A204.1 (cell line): ENCODE data around the gene CUEDC1.

ENCODE experiments used
- FAIRE-seq: peaks from 2 replicates; lab custom pipeline; 2012; peaks lifted over from hg19 to GRCh38; lab: Jason Lieb, UNC

The CUEDC1 gene

DNA sequence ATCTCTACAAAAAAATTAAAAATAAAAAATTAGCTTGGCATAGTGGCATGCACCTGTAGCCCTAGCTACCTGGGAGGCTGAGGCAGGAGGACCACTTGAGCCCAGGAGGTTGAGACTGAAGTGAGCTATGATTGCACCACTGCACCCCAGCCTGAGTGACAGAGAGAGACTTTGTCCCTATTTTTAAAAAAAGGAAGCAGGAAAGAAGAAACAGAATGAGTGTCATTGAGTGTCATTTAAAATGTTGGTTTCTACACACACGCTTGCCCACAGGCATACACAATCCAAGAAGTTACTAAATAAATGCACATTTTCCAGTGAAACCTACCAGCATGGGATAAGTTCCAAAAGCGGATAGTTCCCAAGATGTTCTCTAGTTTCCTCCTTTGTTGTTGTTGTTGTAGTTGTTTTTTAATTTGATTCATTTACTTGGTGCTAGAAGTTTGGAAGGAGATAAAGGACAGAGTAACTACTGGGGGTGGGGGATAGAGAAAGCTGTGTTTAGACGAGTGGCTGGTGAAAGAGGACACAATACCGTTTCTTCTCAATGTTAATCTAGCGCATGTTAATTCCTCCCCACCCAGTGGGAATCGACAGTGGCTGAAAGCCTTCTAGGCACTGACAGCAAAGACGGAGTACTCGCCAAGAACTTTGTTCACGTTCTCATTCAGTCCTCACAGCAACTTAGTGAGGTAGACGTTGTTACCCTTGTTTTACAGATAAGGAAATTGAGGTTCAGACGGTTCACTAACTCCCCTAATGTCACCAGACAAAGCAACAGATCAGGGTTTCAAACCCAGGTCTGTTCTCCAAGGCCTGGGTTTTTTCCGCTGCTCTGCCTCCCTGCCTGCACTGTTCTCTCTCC is 122.7 kb downstream of the CUEDC1 start:
- no peak for FAIRE-seq

DNA sequence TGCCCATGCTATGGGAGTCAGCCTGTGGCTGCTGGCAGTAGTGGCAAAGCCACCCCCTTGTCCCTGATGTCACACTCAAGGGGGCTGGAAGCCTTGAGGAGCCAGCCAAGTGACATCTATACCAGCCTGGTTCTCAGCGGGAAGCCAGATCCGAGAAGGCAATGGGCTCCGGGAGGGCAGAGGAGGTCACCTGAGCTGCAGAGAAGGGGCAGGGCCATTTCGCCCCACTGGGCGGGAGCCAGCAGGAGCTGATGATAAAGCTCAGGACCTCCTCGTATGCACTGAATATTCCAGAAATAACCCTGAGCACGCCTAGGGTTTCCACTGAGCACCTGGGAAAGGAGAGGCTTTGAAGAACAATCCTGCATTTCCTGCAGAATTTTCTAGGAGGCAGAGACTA is 124.3 kb downstream of the CUEDC1 start:
- no peak for FAIRE-seq

DNA sequence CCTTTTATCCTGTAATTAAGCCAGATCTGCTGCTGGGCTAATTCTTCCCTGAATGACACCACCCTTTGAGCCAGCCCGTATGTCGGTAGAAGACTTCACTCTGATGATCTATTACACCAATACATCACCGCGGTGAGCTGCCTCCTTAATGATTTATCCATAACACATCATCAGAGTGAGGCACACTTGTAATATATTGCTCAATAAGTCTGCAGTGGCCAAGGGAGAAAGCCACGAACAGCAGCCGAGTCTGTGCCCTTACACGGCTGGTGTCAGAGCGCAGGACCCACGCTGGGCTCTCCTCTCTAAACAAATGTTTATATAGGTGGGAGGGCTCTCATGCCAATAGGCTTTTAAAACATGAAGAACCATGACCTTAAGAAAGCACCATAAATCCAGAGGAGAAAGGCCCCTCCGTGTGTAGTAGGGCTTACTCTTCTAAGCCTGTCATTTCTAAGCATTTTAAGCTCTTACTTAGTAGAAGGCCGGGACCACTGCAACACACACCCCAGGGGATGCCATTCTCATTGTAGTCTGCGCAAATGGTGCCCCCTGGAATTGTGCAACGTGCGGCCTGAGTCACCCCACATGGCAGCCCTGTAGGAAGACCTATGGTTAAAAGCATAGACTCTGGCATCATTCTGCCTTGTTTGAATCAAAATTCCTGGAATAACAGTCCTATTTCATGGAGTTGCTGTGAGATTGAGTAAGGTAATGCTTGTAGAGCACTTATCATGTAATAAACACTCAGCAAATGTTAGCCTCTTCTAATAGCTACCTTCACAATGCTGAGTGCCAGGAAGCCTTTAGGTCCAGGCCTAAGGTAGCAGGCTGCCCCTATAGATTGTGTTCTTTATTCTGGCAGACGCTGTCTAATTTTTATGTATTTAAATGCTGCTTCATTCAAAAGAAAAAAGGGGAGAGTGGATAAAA is 131.5 kb downstream of the CUEDC1 start:
- no peak for FAIRE-seq

DNA sequence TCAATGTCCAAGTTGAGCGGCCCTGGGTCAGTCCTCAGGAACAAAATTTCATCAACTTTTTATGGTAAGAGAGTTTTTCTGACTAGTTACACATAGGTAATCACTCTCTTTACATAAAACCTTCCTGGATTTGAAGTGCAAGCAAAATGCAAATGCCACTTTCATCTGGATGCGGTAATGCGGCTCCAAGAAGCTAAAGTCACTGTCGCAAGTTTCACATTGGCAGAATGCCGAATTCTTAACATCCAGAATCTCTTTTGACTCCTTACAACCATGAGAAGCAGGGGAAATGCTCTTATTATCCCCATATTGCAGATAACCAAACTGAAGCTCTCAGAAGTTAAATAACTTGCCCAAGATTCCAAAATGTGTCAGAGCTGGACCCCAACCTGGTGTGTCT is 135.3 kb downstream of the CUEDC1 start:
- FAIRE-seq = no peak

DNA sequence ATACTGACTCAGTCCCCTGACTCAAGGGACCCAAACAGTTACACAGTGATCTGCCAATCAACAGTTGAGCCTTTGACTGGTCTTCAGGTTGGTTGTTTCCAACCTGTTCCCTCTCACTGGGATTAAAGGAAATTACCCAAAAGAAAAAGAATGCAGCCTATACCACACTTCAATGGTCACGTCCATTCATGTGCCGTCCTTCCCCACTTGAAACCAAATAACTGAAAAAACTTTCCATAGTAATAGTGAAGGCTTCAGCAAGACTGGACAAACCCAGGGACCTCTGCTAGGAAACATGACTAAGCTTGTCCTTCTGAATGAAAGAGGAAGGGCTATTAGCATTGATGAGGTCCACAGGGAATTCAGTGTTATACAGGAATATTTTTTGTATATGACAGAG is 135.9 kb downstream of the CUEDC1 start:
- FAIRE-seq = no peak

DNA sequence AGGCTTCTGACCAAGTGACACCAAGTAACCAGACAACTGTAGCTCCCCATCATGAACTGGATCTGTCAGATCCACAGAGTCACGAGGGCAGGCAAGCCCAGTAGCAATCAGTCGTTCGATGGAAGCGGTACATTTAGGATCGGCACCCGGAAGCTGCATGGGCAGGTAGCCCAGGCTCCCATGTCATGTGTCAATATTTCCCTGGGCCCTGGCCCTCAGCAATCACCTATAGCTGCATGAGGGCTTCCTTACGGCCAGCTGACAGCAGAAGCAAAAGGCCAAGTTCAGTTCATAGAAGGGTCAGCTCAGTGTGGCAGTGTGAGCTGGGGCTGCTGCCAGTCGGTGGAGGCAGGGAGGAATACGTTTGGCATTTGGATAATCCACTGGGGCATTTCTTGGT is 137.1 kb downstream of the CUEDC1 start:
- FAIRE-seq = no peak

GRCh38 chr17:57817299-57817698 is 137.9 kb downstream of the CUEDC1 start:
- FAIRE-seq = no peak

DNA sequence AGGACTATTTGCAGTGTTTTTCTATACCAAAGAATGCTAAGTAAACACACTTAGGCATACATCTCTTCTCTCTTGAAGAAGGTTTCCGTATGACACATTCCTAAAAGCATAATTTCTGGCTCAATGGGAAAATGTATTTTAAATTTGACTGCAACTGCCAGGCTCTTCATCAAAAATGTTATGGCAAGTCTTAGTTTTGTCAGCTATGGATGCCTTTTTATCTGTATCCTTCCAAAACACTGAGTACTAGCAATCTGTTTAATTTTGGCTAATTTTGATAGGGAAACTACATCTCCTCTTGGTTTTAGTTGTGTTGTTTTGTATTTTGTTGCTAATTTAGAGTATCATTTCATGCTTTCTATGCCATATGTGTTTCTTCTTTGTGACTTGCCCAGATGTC is 140.8 kb downstream of the CUEDC1 start:
- FAIRE-seq = no peak

GRCh38 chr17:57811638-57812280 is 143.5 kb downstream of the CUEDC1 start:
- FAIRE-seq = no peak
